K562 (cell line): Measurements from ENCODE around the gene GNG7. TPM values are rescaled to one million over a fixed set of nuclear protein-coding genes. Genes with fewer than 3 reads are reported as not detected.

ENCODE experiments used
- ARID1B ChIP-seq: fragments of 450-650 bp; IDR thresholded peaks from 2 replicates; pipeline ENCODE4 v1.6.1; 2016; ENCODE audit warnings: antibody characterized with exemption, mild to moderate bottlenecking, inconsistent platforms
- COPS2 ChIP-seq: fragments of 450-650 bp; conservative IDR thresholded peaks from 2 replicates; pipeline ENCODE4 v1.6.1; 2016; ENCODE audit warnings: mild to moderate bottlenecking, moderate library complexity
- FOXM1 ChIP-seq, 2 experiments: fragments of 450-650 bp in 1 of 2; sonication (generic) in 1 of 2; formaldehyde crosslinking in 1 of 2; IDR thresholded peaks; 2 replicates each; pipeline versions ENCODE4 v1.6.1 to v1.9.0; 2017 to 2022; ENCODE audit warnings: low read depth in 2 of 2, mild to moderate bottlenecking in 2 of 2, missing genetic modification reagents in 1 of 2, moderate library complexity in 1 of 2
- HOMEZ ChIP-seq: fragments of 250-450 bp; sonication (Bioruptor Pico); IDR thresholded peaks from 2 replicates; pipeline ENCODE4 v1.4.0; 2020; ENCODE audit warnings: mild to moderate bottlenecking, moderate library complexity
- KDM1A ChIP-seq, 2 experiments: fragments of 450-650 bp; IDR thresholded peaks; 2 replicates each; pipeline ENCODE4 v1.6.1; 2016; ENCODE audit warnings: mild to moderate bottlenecking in 2 of 2
- KDM4B ChIP-seq, 2 experiments: fragments of 450-650 bp in 1 of 2; sonication (generic) in 1 of 2; IDR thresholded peaks; 2 replicates each; pipeline ENCODE4 v1.6.1; 2016 to 2017; ENCODE audit warnings: borderline replicate concordance in 2 of 2, antibody characterized with exemption in 1 of 2, low read depth in 1 of 2, mild to moderate bottlenecking in 1 of 2
- NELFE ChIP-seq: IDR thresholded peaks from 2 replicates; pipeline ENCODE4 v1.6.1; 2011; ENCODE audit warnings: mild to moderate bottlenecking; ENCODE audit not compliant: insufficient read depth, insufficient read length
- PHTF2 ChIP-seq: fragments of 250-450 bp; sonication (Bioruptor Pico); IDR thresholded peaks from 2 replicates; pipeline ENCODE4 v1.5.0; 2021; ENCODE audit warnings: mild to moderate bottlenecking
- PKNOX1 ChIP-seq: fragments of 450-650 bp; IDR thresholded peaks from 2 replicates; pipeline ENCODE4 v1.6.1; 2016
- POLR2B ChIP-seq: fragments of 450-650 bp; IDR thresholded peaks from 2 replicates; pipeline ENCODE4 v1.6.1; 2018; ENCODE audit warnings: low read depth; ENCODE audit not compliant: partially characterized antibody
- RHOXF2B ChIP-seq: fragments of 250-450 bp; sonication (Bioruptor Pico); conservative IDR thresholded peaks from 2 replicates; pipeline ENCODE4 v1.5.1; 2021
- RUNX1 ChIP-seq: sonication (generic); IDR thresholded peaks from 2 replicates; pipeline ENCODE4 v1.6.1; 2016; ENCODE audit warnings: antibody characterized with exemption, low read depth
- SLC30A9 ChIP-seq: fragments of 250-450 bp; sonication (Bioruptor Pico); IDR thresholded peaks from 2 replicates; pipeline ENCODE4 v1.8.0; 2022; ENCODE audit warnings: mild to moderate bottlenecking, moderate library complexity
- SMAD1 ChIP-seq: fragments of 150-350 bp; IDR thresholded peaks from 2 replicates; pipeline ENCODE4 v1.6.1; 2014; ENCODE audit warnings: low read length, low read depth; ENCODE audit not compliant: partially characterized antibody
- SNIP1 ChIP-seq: fragments of 450-650 bp; IDR thresholded peaks from 2 replicates; pipeline ENCODE4 v1.7.1; 2017; ENCODE audit warnings: low read depth, mild to moderate bottlenecking
- SREBF2 ChIP-seq: sonication (generic); formaldehyde crosslinking; IDR thresholded peaks from 2 replicates; pipeline ENCODE4 v1.4.0; 2020; ENCODE audit warnings: mild to moderate bottlenecking, missing genetic modification reagents
- ZMIZ1 ChIP-seq, 2 experiments: fragments of 150-350 bp in 1 of 2; IDR thresholded peaks; 2 replicates each; pipeline ENCODE4 v1.6.1; 2012 to 2016; ENCODE audit warnings: low read depth in 2 of 2, low read length in 2 of 2, mild to moderate bottlenecking in 1 of 2, moderate library complexity in 1 of 2
- ZNF124 ChIP-seq: sonication (generic); formaldehyde crosslinking; IDR thresholded peaks from 2 replicates; pipeline ENCODE4 v1.8.1; 2022; ENCODE audit warnings: missing genetic modification reagents
- ZNF239 ChIP-seq: fragments of 250-450 bp; sonication (Bioruptor Pico); IDR thresholded peaks from 2 replicates; pipeline ENCODE4 v1.4.0; 2020; ENCODE audit warnings: mild to moderate bottlenecking
- ZNF253 ChIP-seq: fragments of 250-450 bp; sonication (Bioruptor Pico); conservative IDR thresholded peaks from 2 replicates; pipeline ENCODE4 v1.6.1; 2021; ENCODE audit warnings: mild to moderate bottlenecking
- ZNF551 ChIP-seq: fragments of 250-450 bp; sonication (Bioruptor Pico); IDR thresholded peaks from 2 replicates; pipeline ENCODE4 v1.5.0; 2021; ENCODE audit warnings: mild to moderate bottlenecking, moderate library complexity
- ZNF583 ChIP-seq: fragments of 250-450 bp; sonication (Bioruptor Pico); IDR thresholded peaks from 2 replicates; pipeline ENCODE4 v1.4.0; 2020
- ZNF695 ChIP-seq: fragments of 450-650 bp; formaldehyde crosslinking; IDR thresholded peaks from 2 replicates; pipeline ENCODE4 v1.4.0; 2020; ENCODE audit warnings: mild to moderate bottlenecking, moderate library complexity
- ZNF76 ChIP-seq: fragments of 250-450 bp; sonication (Bioruptor Pico); IDR thresholded peaks from 2 replicates; pipeline ENCODE4 v1.4.0; 2020; ENCODE audit warnings: mild to moderate bottlenecking, moderate library complexity, borderline replicate concordance
- polyA plus RNA-seq, 8 experiments: library from polyadenylated mRNA; depleted of rRNA in 4 of 8; stranded (reverse) in 5 of 8; unstranded in 3 of 8; fragments of >200 nt; fragmentation: Nextera tagmentation in 2 of 8; fragmentation: Illumina TruSeq in 1 of 8; extraction: Ambion mirVana in 2 of 8; extraction: Trizol in 1 of 8; gene quantifications; 2 replicates each; pipeline versions ENCODE4 v1.2.1 to v1.2.3, GENCODE V29; 2011 to 2014; ENCODE audit warnings: inconsistent platforms in 1 of 8, missing spikeins in 1 of 8
- total RNA-seq, 7 experiments: library from RNA; depleted of rRNA in 6 of 7; stranded (reverse); fragments of >200 nt in 6 of 7; fragmentation: Illumina TruSeq in 2 of 7; extraction: Trizol in 2 of 7; gene quantifications; 2 replicates each; pipeline versions ENCODE4 v1.2.1 to v1.2.3, GENCODE V29; 2011 to 2021; ENCODE audit warnings: low replicate concordance in 1 of 7

Gene GNG7
- total and polyA plus RNA-seq, 9 of the 15 experiments (the other 6 are each of a cell fraction or from before 2014, with no cell fraction given): 0.01 to 0.20 (median 0.06) TPM; not detected in 1

- 0 out of 4 replicates have a peak, but pooled peaks of 1 of the 2 experiments have one; percentile 38 for TF ChIP-seq KDM4B (IDR thresholded peaks at IDR 0.05; ENCODE audit: borderline replicate concordance in 2 of 2, low read depth in 1 of 2)
- TF ChIP-seq COPS2: no peak
- TF ChIP-seq ZMIZ1 (IDR thresholded peaks at IDR 0.05; ENCODE audit: low read depth in 2 of 2, low read length in 2 of 2): peak in 1 of 2 experiments; percentile 47; a peak in 1 of 4 replicates
- no peak for TF ChIP-seq RUNX1
- no peak for TF ChIP-seq NELFE
- no peak for TF ChIP-seq ZNF239 (CRISPR knock-in tag)
- no peak for TF ChIP-seq SNIP1
- TF ChIP-seq ZNF551: no peak
- no peak for TF ChIP-seq RHOXF2B
- no peak for TF ChIP-seq SREBF2 (CRISPR knock-in tag)
- no peak for TF ChIP-seq ZNF124
- TF ChIP-seq ZNF695 (CRISPR knock-in tag): no peak
- TF ChIP-seq ARID1B: peak; percentile 51; the same call in 1 of the 2 replicates
- peak in 1 of 2 experiments; percentile 50; a peak in 1 of 4 replicates for TF ChIP-seq KDM1A (IDR thresholded peaks at IDR 0.05)
- TF ChIP-seq PKNOX1: no peak
- no peak for TF ChIP-seq ZNF76
- TF ChIP-seq SMAD1: no peak
- no peak for TF ChIP-seq SLC30A9 (CRISPR knock-in tag)
- TF ChIP-seq POLR2B: no peak
- no peak for TF ChIP-seq ZNF253 (CRISPR knock-in tag)
- no peak for TF ChIP-seq PHTF2
- TF ChIP-seq FOXM1 (IDR thresholded peaks at IDR 0.05; ENCODE audit: low read depth): no peak
- TF ChIP-seq FOXM1 (CRISPR knock-in tag; IDR thresholded peaks at IDR 0.05; ENCODE audit: low read depth): no peak
- no peak for TF ChIP-seq ZNF583 (CRISPR knock-in tag)
- TF ChIP-seq HOMEZ (CRISPR knock-in tag): no peak
Observed at GRCh38 chr19:2474232-2475017, 228.1 kb downstream of the GNG7 start (continued).
